Measurements from ENCODE around the gene KDM1A. TPM values are rescaled to one million over a fixed set of nuclear protein-coding genes. Genes with fewer than 3 reads are reported as not detected.
A peak's percentile ranks its signal among the peaks of the same experiment; 100 is the strongest.

Gene KDM1A
- total and polyA plus RNA-seq, 10 donors = 18.4 to 47.2 (median 37.9) TPM

DNA sequence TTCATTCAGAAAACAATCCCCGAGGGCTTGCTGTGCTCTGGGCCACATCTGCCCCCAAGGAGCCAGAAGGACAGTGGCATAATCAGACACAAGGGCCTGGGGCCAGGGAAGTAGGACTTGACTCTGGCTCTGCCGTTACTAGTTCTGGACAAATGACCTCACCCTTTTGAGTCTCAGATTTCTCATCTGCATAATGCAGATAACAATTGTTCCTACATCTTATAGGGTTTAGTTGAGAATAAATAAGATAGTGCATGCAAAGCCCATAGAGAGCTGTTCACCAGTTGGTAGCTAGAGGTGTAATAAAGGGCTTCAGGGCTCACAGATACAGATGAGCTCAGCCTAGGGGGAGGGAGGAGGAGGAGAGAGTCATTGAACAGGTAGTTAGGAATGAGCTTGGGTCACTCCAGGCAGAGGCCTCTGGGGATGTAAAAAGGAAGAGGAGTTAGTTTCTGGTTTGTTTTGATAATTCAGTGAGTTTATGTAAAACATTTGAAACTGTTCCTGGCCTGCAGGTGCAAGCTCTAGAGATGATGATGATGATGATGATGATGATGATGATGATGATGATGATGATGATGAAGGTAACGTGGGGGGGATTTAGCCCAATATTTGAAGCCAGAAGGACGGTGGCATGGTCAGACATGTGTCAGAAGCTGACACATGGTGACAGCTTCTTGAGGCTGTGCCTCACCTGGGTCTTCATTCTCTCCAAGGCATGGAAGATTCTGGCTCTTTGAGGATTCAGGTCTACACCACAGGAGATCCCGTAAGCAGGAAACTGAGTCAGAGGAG, 47.5 kb upstream of the KDM1A start:
- H3K27ac ChIP-seq = no peak overlapping the region
- no peaks in the 10 kb centered on the region for H3K36me3 ChIP-seq
- no peak for TF ChIP-seq POLR2AphosphoS5 (IDR thresholded peaks at IDR 0.05)
- no peak for TF ChIP-seq POLR2A (IDR thresholded peaks at IDR 0.05)
- TF ChIP-seq, protein P1, sequence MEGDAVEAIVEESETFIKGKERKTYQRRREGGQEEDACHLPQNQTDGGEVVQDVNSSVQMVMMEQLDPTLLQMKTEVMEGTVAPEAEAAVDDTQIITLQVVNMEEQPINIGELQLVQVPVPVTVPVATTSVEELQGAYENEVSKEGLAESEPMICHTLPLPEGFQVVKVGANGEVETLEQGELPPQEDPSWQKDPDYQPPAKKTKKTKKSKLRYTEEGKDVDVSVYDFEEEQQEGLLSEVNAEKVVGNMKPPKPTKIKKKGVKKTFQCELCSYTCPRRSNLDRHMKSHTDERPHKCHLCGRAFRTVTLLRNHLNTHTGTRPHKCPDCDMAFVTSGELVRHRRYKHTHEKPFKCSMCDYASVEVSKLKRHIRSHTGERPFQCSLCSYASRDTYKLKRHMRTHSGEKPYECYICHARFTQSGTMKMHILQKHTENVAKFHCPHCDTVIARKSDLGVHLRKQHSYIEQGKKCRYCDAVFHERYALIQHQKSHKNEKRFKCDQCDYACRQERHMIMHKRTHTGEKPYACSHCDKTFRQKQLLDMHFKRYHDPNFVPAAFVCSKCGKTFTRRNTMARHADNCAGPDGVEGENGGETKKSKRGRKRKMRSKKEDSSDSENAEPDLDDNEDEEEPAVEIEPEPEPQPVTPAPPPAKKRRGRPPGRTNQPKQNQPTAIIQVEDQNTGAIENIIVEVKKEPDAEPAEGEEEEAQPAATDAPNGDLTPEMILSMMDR (IDR thresholded peaks at IDR 0.05 in 8 of 11, conservative IDR thresholded peaks at IDR 0.05 in 3 of 11) = no peak
- intact Hi-C loops (cut with DNase I; ENCODE audit: low total_unique reads) = loop anchor here (5.0 to 10.0 kb wide), 2 partner anchors 113 to 215 kb away; no protein-coding TSS in a partner anchor
- peaks cover 0 to 12% (median 4%) of the 10 kb centered on the region in 6 donors for H3K4me1 ChIP-seq
- H3K4me3 ChIP-seq = no peak overlapping the region
- DNase-seq = no peak
- peaks cover 0 to 5% (median 2%) of the 10 kb centered on the region in 8 donors for H3K9me3 ChIP-seq
- peaks cover 0 to 65% (median 9%) of the 10 kb centered on the region in 7 donors for H3K27me3 ChIP-seq (replicated peaks in 1 of 7)
- WGBS, 5 donors = 64 to 74% (median 69%) methylated on average over 5 of the region's 5 CpGs

DNA sequence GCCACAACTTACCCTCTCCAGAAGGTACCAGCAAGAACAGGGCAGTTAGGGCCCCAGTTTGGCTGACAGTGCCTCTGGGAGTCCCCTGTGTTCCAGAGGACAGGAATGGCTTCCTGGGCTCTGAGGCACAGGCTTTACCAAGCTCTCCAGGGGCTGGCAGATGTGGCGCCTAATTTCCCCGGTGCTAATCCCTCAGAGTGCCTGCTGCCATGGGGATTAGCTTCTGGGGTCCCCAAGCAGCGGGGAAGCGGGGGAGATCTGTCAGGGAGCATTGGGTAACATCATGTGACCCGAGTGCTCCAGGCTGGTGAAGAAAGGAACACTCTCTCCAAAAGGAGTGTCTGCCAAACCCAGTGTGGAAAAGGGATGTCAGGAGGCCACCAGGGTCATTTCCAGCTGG, 46.5 kb upstream of the KDM1A start, which contains the start of gene LACTBL1:
Gene LACTBL1, minus strand, starts transcription at position 107 of the 400 bp plus-strand sequence. CDS start 550 bp downstream, outside the sequence.
- WGBS, 5 donors = 67 to 82% (median 76%) methylated on average over 5 of the region's 5 CpGs
- TF ChIP-seq POLR2AphosphoS5 (IDR thresholded peaks at IDR 0.05) (no peak), POLR2A (IDR thresholded peaks at IDR 0.05) (no peak)
- TF ChIP-seq, protein P1 (IDR thresholded peaks at IDR 0.05 in 8 of 11, conservative IDR thresholded peaks at IDR 0.05 in 3 of 11) = no peak
- Histone ChIP-seq H3K36me3 (no peaks in the 10 kb centered on the region), H3K27me3 (replicated peaks in 1 of 7) (peaks cover 0 to 64% (median 9%) of the 10 kb centered on the region in 7 donors), H3K27ac (no peak within 1 kb of the TSS), H3K9me3 (no peaks in the 10 kb centered on the region), H3K4me1 (peaks cover 0 to 12% (median 4%) of the 10 kb centered on the region in 6 donors), H3K4me3 (no peak within 1 kb of the TSS)
- peak; percentile 33 for DNase-seq
- intact Hi-C loops (cut with DNase I; ENCODE audit: low total_unique reads) = loop anchor here (5.0 to 10.0 kb wide), 2 partner anchors 112 to 215 kb away; no protein-coding TSS in a partner anchor

DNA sequence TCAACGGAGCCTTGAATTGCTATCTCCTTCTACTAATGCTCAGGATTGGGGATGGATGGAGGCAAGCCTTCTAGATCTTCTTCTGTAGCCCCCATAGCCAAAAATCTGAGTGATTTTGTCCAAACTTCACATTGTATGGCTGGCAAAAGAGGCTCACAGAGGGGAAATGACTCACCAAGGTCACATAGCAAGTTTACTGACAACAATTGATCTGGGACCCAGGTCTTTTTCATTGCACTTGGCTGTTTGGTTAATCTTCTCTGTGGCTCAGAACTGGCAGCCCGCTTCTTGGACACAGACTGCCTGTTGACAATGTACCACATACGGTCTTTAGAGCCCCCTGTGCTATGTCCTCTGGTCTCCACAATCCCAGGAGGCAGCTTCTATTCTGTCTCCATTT, 43.6 kb upstream of the KDM1A start:
- intact Hi-C loops (cut with DNase I; ENCODE audit: low total_unique reads) = loop anchor here (10.0 kb wide), 1 partner anchor 109 kb away; no protein-coding TSS in a partner anchor
- no peak overlapping the region for H3K4me3 ChIP-seq
- no peak overlapping the region for H3K27ac ChIP-seq
- peaks cover 0 to 12% (median 4%) of the 10 kb centered on the region in 6 donors for H3K4me1 ChIP-seq
- H3K9me3 ChIP-seq = no peaks in the 10 kb centered on the region
- TF ChIP-seq, protein P1 (IDR thresholded peaks at IDR 0.05 in 8 of 11, conservative IDR thresholded peaks at IDR 0.05 in 3 of 11) = no peak
- peaks cover 0 to 36% (median 0%) of the 10 kb centered on the region in 7 donors for H3K27me3 ChIP-seq (replicated peaks in 1 of 7)
- H3K36me3 ChIP-seq = no peaks in the 10 kb centered on the region
- no peak for DNase-seq
- 68 to 87% (median 74%) methylated on average over 3 of the region's 3 CpGs for WGBS, 5 donors

DNA sequence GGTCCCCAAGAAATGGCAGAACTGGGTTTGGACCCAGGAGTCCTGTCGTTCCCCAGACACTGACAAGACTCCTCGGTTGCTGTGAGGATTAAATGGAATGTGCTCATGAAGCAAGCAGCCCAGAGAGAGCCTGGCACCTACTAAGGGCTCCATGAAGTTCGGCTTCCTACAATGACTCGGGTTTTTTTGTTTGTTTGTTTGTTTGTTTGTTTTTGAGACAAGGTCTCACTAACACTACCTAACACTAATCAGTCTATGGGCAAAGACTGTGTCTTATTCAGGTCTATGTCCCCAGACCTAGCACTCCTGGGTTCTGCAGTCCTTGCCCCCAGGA, 43.2 kb upstream of the KDM1A start:
- Histone ChIP-seq H3K4me1 (peaks cover 0 to 12% (median 4%) of the 10 kb centered on the region in 6 donors), H3K36me3 (no peaks in the 10 kb centered on the region), H3K9me3 (no peaks in the 10 kb centered on the region), H3K27me3 (replicated peaks in 1 of 7) (peaks cover 0 to 32% (median 0%) of the 10 kb centered on the region in 7 donors), H3K4me3 (no peak overlapping the region), H3K27ac (no peak overlapping the region)
- TF ChIP-seq, protein P1 (IDR thresholded peaks at IDR 0.05 in 8 of 11, conservative IDR thresholded peaks at IDR 0.05 in 3 of 11) = no peak
- TF ChIP-seq POLR2A (IDR thresholded peaks at IDR 0.05) (no peak), POLR2AphosphoS5 (IDR thresholded peaks at IDR 0.05) (no peak)
- WGBS, 5 donors = 58 to 70% (median 62%) methylated on average over 4 of the region's 4 CpGs
- intact Hi-C loops (cut with DNase I; ENCODE audit: low total_unique reads) = loop anchor here (10.0 kb wide), 1 partner anchor 109 kb away; no protein-coding TSS in a partner anchor
- DNase-seq = no peak
